K562 (cell line): ENCODE measurements around the gene PRPF6. TPM values are rescaled to one million over a fixed set of nuclear protein-coding genes. Genes with fewer than 3 reads are reported as not detected.
A peak's percentile ranks its signal among the peaks of the same experiment; 100 is the strongest.

ENCODE experiments used
- ATAC-seq: fragments of 200-7000 bp; cut with Tn5 transposase; 3 replicates; pipeline ENCODE4 v1.9.1; 2020; ENCODE audit warnings: moderate library complexity
- BruUV-seq: library from RNA; stranded (reverse); fragments of 400-500 nt; replicated peaks from 2 replicates; lab custom pipeline; 2021; lab: Mats Ljungman, UMichigan
- CTCF ChIA-PET: fragments of 300-600 bp; formaldehyde crosslinking; extraction: SDS; loops from one replicate; lab custom pipeline; 2021; ENCODE audit warnings: low intra/inter-chr PET ratio; lab: Yijun Ruan, JAX
- POLR2A ChIA-PET: fragments of 300-600, 350-650 bp; sonication (Branson Sonifier 250); formaldehyde crosslinking; extraction: SDS; loops from one replicate; lab custom pipeline; 2021; ENCODE audit warnings: antibody characterized with exemption, inconsistent platforms; lab: Yijun Ruan, JAX
- DNase-seq, 4 experiments: peaks; one replicate each; pipeline versions ENCODE4 v3.0.0 to v3.0.0-alpha.2; 2011 to 2018; ENCODE audit warnings: low spot score in 3 of 4, mixed read lengths in 3 of 4; ENCODE audit errors: extremely low read depth in 1 of 4
- FAIRE-seq: peaks from 2 replicates; lab custom pipeline; 2011; peaks lifted over from hg19 to GRCh38; lab: Jason Lieb, UNC
- H2AFZ ChIP-seq: 2 replicates; pipeline ENCODE4 v1.6.0; 2011; ENCODE audit warnings: low read depth, low read length, control low read depth, inconsistent platforms
- H3K27ac ChIP-seq: fragments of 200-600 bp; 3 replicates; pipeline ENCODE4 v1.8.0; 2011; ENCODE audit warnings: low read depth, mild to moderate bottlenecking, control low read depth, inconsistent platforms, low read length, moderate library complexity, mixed read lengths; ENCODE audit errors: extremely low read depth
- H3K27me3 ChIP-seq, 2 experiments: fragments of 300-600 bp in 1 of 2; 2 replicates in 1 of 2; 3 replicates in 1 of 2; pipeline versions ENCODE4 v1.6.0 to v1.8.0; 2011; ENCODE audit warnings: inconsistent platforms in 2 of 2, low read length in 2 of 2, mild to moderate bottlenecking in 1 of 2, mixed read lengths in 1 of 2, moderate library complexity in 1 of 2; ENCODE audit not compliant: control insufficient read depth in 2 of 2, insufficient read depth in 2 of 2
- H3K36me3 ChIP-seq: fragments of 300-600 bp; 3 replicates; pipeline ENCODE4 v1.8.0; 2011; ENCODE audit warnings: mild to moderate bottlenecking, low read length, inconsistent platforms; ENCODE audit not compliant: control insufficient read depth, insufficient read depth
- H3K4me1 ChIP-seq, 2 experiments: fragments of 200-600 bp in 1 of 2; replicated peaks in 1 of 2; 2 replicates in 1 of 2; 3 replicates in 1 of 2; pipeline versions ENCODE4 v1.5.1 to v1.8.0; 2011; ENCODE audit warnings: inconsistent platforms in 2 of 2, low read length in 2 of 2, mild to moderate bottlenecking in 1 of 2, mixed read lengths in 1 of 2, moderate library complexity in 1 of 2; ENCODE audit not compliant: control insufficient read depth in 2 of 2, insufficient read depth in 2 of 2
- H3K4me2 ChIP-seq: 2 replicates; pipeline ENCODE4 v1.6.1; 2011; ENCODE audit warnings: low read length, control low read depth, inconsistent platforms, mixed read lengths; ENCODE audit not compliant: insufficient read depth
- H3K4me3 ChIP-seq: fragments of 200-600 bp; sonication (generic), shearing (Covaris generic); 2 replicates; pipeline ENCODE4 v1.5.1; 2016; ENCODE audit warnings: control low read depth, inconsistent platforms
- H3K79me2 ChIP-seq: fragments of 200-600 bp; 3 replicates; pipeline ENCODE4 v1.8.0; 2011; ENCODE audit warnings: low read length, inconsistent platforms; ENCODE audit not compliant: control insufficient read depth, insufficient read depth
- H3K9ac ChIP-seq, 2 experiments: 2 replicates each; pipeline versions ENCODE4 v1.6.0 to v1.6.1; 2011; ENCODE audit warnings: low read depth in 2 of 2, low read length in 2 of 2, control low read depth in 1 of 2, inconsistent platforms in 1 of 2, mild to moderate bottlenecking in 1 of 2, mixed read lengths in 1 of 2; ENCODE audit not compliant: insufficient read depth in 1 of 2
- H3K9me1 ChIP-seq: one replicate; pipeline ENCODE4 v1.6.0; 2011; ENCODE audit warnings: inconsistent platforms, mild to moderate bottlenecking, low read length, moderate library complexity; ENCODE audit not compliant: control insufficient read depth, insufficient read depth
- H3K9me3 ChIP-seq: replicated peaks from 2 replicates; pipeline ENCODE4 v1.5.1; 2011; ENCODE audit warnings: low read depth, low read length, inconsistent platforms; ENCODE audit not compliant: control insufficient read depth, insufficient read depth
- H4K20me1 ChIP-seq: replicated peaks from 2 replicates; pipeline ENCODE4 v1.6.1; 2011; ENCODE audit warnings: low read length, inconsistent platforms, mixed read lengths; ENCODE audit not compliant: control insufficient read depth, insufficient read depth
- GABPB2 ChIP-seq: fragments of 250-450 bp; sonication (Bioruptor Pico); conservative IDR thresholded peaks from 2 replicates; pipeline ENCODE4 v1.5.1; 2021; ENCODE audit warnings: mild to moderate bottlenecking
- LARP7 ChIP-seq: fragments of 450-650 bp; IDR thresholded peaks from 2 replicates; pipeline ENCODE4 v1.6.1; 2016
- RBBP5 ChIP-seq: fragments of 200-600 bp; sonication (generic); IDR thresholded peaks from 2 replicates; pipeline ENCODE4 v1.6.1; 2012; ENCODE audit warnings: borderline replicate concordance, mild to moderate bottlenecking, low read length, control low read depth, inconsistent platforms; ENCODE audit not compliant: insufficient read depth, poor library complexity, severe bottlenecking
- U2AF2 ChIP-seq: fragments of 200-400 bp; formaldehyde crosslinking; optimal IDR thresholded peaks from 2 replicates; pipeline ENCODE3; 2017; ENCODE audit warnings: low read depth, mild to moderate bottlenecking, low read length
- ZSCAN32 ChIP-seq: fragments of 450-650 bp; formaldehyde crosslinking; IDR thresholded peaks from 2 replicates; pipeline ENCODE4 v1.4.0; 2020; ENCODE audit warnings: mild to moderate bottlenecking, moderate library complexity
- WGBS: fragments of 100-300 bp; shearing (Covaris generic); methylation state at CpG from one replicate; pipeline ENCODE4 v1.1.6; 2016; ENCODE audit warnings: low coverage, mixed read lengths; ENCODE audit not compliant: insufficient coverage; ENCODE audit errors: missing lambda C conversion rate; 5-methylcytosine and 5-hydroxymethylcytosine counted together
- in situ Hi-C: fragments of 300-500 bp; cut with MboI; formaldehyde crosslinking; loops from 4 replicates; pipeline ENCODE4 v1.15.0; 2018; ENCODE audit warnings: inconsistent platforms, mixed read lengths
- intact Hi-C: fragments of 100-400 bp; cut with micrococcal nuclease; formaldehyde crosslinking; loops from 2 replicates; pipeline ENCODE4 v1.14.2; 2022
- polyA plus RNA-seq, 8 experiments: library from polyadenylated mRNA; depleted of rRNA in 4 of 8; stranded (reverse) in 5 of 8; unstranded in 3 of 8; fragments of >200 nt; fragmentation: Nextera tagmentation in 2 of 8; fragmentation: Illumina TruSeq in 1 of 8; extraction: Ambion mirVana in 2 of 8; extraction: Trizol in 1 of 8; gene quantifications; 2 replicates each; pipeline versions ENCODE4 v1.2.1 to v1.2.3, GENCODE V29; 2011 to 2014; ENCODE audit warnings: inconsistent platforms in 1 of 8, missing spikeins in 1 of 8
- total RNA-seq, 7 experiments: library from RNA; depleted of rRNA in 6 of 7; stranded (reverse); fragments of >200 nt in 6 of 7; fragmentation: Illumina TruSeq in 2 of 7; extraction: Trizol in 2 of 7; gene quantifications; 2 replicates each; pipeline versions ENCODE4 v1.2.1 to v1.2.3, GENCODE V29; 2011 to 2021; ENCODE audit warnings: low replicate concordance in 1 of 7
- TF ChIP-seq, protein P1 (sequence below): IDR thresholded peaks from 2 replicates; pipeline ENCODE4 v1.6.1; 2011; ENCODE audit warnings: borderline replicate concordance, low read depth, mild to moderate bottlenecking, moderate library complexity, low read length; ENCODE audit not compliant: insufficient read depth, poor library complexity, severe bottlenecking
- TF ChIP-seq, protein P2 (sequence below): sonication (generic); formaldehyde crosslinking; IDR thresholded peaks from 2 replicates; pipeline ENCODE4 v1.8.0; 2022; ENCODE audit warnings: mild to moderate bottlenecking, low read depth, missing genetic modification reagents

The PRPF6 gene
- total and polyA plus RNA-seq, 9 of the 15 experiments (the other 6 are each of a cell fraction or from before 2014, with no cell fraction given), result 4.2 to 83.2 (median 59.9) TPM

DNA sequence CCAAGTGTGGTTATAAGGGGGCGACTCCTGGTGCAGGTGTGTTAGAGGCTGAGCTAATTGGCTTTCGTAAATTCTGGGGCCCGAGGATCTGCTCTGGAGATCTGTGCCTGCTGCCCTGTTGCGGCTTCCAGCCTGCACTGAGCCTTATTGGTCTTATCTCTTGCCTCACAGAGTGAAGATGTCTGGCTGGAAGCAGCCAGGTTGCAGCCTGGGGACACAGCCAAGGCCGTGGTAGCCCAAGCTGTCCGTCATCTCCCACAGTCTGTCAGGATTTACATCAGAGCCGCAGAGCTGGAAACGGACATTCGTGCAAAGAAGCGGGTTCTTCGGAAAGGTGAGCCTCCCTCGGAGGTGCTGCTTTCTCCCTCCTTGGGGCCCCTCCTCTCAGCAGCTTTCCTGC lies 20.0 kb downstream of the PRPF6 start:
- 82% methylated on average over 12 of the region's 12 CpGs for WGBS
- intact Hi-C loops (no loop called here), in situ Hi-C loops (no loop called here)
- Histone ChIP-seq H3K4me3 (no peak overlapping the region), H3K9me1 (no peaks in the 10 kb centered on the region), H4K20me1 (no peaks in the 10 kb centered on the region), H3K36me3 (peaks cover 74% of the 10 kb centered on the region), H3K9me3 (no peaks in the 10 kb centered on the region), H3K79me2 (no peaks in the 10 kb centered on the region), H3K4me2 (no peak overlapping the region), H3K4me1 (no peaks in the 10 kb centered on the region), H3K27ac (no peak overlapping the region), H3K27me3 (no peaks in the 10 kb centered on the region)
- no TSS peak for BruUV-seq
- ATAC-seq, result no peak
- FAIRE-seq, result no peak
- CTCF ChIA-PET, result no interaction called here
- peak in 1 of 4 experiments; percentile 6 for DNase-seq
- TF ChIP-seq U2AF2 (no peak), RBBP5 (no peak), GABPB2 (CRISPR knock-in tag) (no peak), LARP7 (no peak), ZSCAN32 (CRISPR knock-in tag) (no peak)
- TF ChIP-seq, protein P1, sequence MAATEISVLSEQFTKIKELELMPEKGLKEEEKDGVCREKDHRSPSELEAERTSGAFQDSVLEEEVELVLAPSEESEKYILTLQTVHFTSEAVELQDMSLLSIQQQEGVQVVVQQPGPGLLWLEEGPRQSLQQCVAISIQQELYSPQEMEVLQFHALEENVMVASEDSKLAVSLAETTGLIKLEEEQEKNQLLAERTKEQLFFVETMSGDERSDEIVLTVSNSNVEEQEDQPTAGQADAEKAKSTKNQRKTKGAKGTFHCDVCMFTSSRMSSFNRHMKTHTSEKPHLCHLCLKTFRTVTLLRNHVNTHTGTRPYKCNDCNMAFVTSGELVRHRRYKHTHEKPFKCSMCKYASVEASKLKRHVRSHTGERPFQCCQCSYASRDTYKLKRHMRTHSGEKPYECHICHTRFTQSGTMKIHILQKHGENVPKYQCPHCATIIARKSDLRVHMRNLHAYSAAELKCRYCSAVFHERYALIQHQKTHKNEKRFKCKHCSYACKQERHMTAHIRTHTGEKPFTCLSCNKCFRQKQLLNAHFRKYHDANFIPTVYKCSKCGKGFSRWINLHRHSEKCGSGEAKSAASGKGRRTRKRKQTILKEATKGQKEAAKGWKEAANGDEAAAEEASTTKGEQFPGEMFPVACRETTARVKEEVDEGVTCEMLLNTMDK, result no peak
- TF ChIP-seq, protein P2, sequence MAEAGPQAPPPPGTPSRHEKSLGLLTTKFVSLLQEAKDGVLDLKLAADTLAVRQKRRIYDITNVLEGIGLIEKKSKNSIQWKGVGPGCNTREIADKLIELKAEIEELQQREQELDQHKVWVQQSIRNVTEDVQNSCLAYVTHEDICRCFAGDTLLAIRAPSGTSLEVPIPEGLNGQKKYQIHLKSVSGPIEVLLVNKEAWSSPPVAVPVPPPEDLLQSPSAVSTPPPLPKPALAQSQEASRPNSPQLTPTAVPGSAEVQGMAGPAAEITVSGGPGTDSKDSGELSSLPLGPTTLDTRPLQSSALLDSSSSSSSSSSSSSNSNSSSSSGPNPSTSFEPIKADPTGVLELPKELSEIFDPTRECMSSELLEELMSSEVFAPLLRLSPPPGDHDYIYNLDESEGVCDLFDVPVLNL (CRISPR knock-in tag), result no peak
- TF ChIP-seq, all 486 proteins: peak for 0
- POLR2A ChIA-PET, result interaction anchor here (0.7 to 1.4 kb wide), 2 partner anchors 18 to 53 kb away, joined by 3 read pairs; no protein-coding TSS in a partner anchor
- no peak overlapping the region for H3K9ac ChIP-seq
- no peak overlapping the region for H2AFZ ChIP-seq
